Prostate gland (tissue), 2 donors: ENCODE data around the gene NTMT1. TPM values are rescaled to one million over a fixed set of nuclear protein-coding genes. Genes with fewer than 3 reads are reported as not detected.
"Not testable (repeated sequence)": the region's sequence is repeated elsewhere in the genome, so short reads cannot be mapped to it uniquely, and the experiment has no call there.

ENCODE experiments used
- DNase-seq: peaks from one replicate; pipeline ENCODE4 v3.0.0-alpha.2; 2019; ENCODE audit warnings: low spot score
- H3K27ac ChIP-seq, 2 donors: fragments of 200-600 bp; sonication (generic); 2 replicates each; pipeline ENCODE4 v1.5.1; 2017 to 2019
- H3K27me3 ChIP-seq: fragments of 200-600 bp; sonication (generic); replicated peaks from 2 replicates; pipeline ENCODE4 v1.5.1; 2019; ENCODE audit not compliant: insufficient read depth
- H3K36me3 ChIP-seq, 2 donors: fragments of 200-600 bp; sonication (generic); 1 replicate in 1 of 2; 2 replicates in 1 of 2; pipeline versions ENCODE4 v1.5.1 to v1.8.1; 2017 to 2019
- H3K4me1 ChIP-seq: fragments of 200-600 bp; sonication (generic); replicated peaks from 2 replicates; pipeline ENCODE4 v1.5.1; 2019
- H3K4me3 ChIP-seq, 2 donors: fragments of 200-600 bp; sonication (generic); 2 replicates each; pipeline ENCODE4 v1.5.1; 2017 to 2019
- H3K9me3 ChIP-seq: fragments of 200-600 bp; sonication (generic); 2 replicates; pipeline ENCODE4 v1.5.1; 2017
- CTCF ChIP-seq, 4 experiments: fragments of 200-600 bp in 2 of 4; fragments of 450-650 bp in 2 of 4; sonication (generic) in 2 of 4; IDR thresholded peaks; 1 replicate in 3 of 4; 2 replicates in 1 of 4; pipeline ENCODE4 v1.5.1; 2016 to 2019; ENCODE audit warnings: antibody characterized with exemption in 4 of 4, mild to moderate bottlenecking in 2 of 4, moderate library complexity in 2 of 4
- POLR2A ChIP-seq: fragments of 450-650 bp; IDR thresholded peaks from one replicate; pipeline ENCODE4 v1.6.1; 2016; ENCODE audit warnings: antibody characterized with exemption, mild to moderate bottlenecking
- POLR2AphosphoS5 ChIP-seq: sonication (generic); formaldehyde crosslinking; IDR thresholded peaks from one replicate; pipeline ENCODE4 v1.6.1; 2017; ENCODE audit warnings: antibody characterized with exemption
- WGBS: methylation state at CpG from one replicate; pipeline ENCODE4 v1.1.5; 2018; 5-methylcytosine and 5-hydroxymethylcytosine counted together
- intact Hi-C: fragments of 100-400 bp; cut with DNase I; formaldehyde crosslinking; loops from one replicate; pipeline ENCODE4 v1.14.2; 2022
- total RNA-seq, 2 donors: library from RNA; depleted of rRNA; stranded (reverse); fragments of >200 nt; gene quantifications; one replicate each; pipeline ENCODE4 v1.1.0, GENCODE V29; 2016

Gene NTMT1
- total RNA-seq, 2 donors from 2014 or later: 25.4 to 53.7 TPM

GRCh38 chr9:129656795-129657390 lies 30.9 kb downstream of the NTMT1 start:
- 78% methylated on average over 12 of the region's 12 CpGs for WGBS
- Histone ChIP-seq H3K27me3 (no peaks in the 10 kb centered on the region), H3K9me3 (no peaks in the 10 kb centered on the region), H3K4me1 (no peaks in the 10 kb centered on the region), H3K36me3 (no peaks in the 10 kb centered on the region), H3K4me3 (no peak overlapping the region), H3K27ac (no peak overlapping the region)
- TF ChIP-seq POLR2AphosphoS5 (peak; percentile 52), POLR2A (no peak)
- DNase-seq: peak; percentile 40
- intact Hi-C loops: no loop called here

GRCh38 chr9:129661029-129661428 lies 35.1 kb downstream of the NTMT1 start:
- H3K4me1 ChIP-seq: no peaks in the 10 kb centered on the region
- no peak overlapping the region for H3K4me3 ChIP-seq
- H3K27me3 ChIP-seq: no peaks in the 10 kb centered on the region
- no peak for DNase-seq
- intact Hi-C loops: no loop called here
- no peaks in the 10 kb centered on the region for H3K36me3 ChIP-seq
- no peak for TF ChIP-seq POLR2A
- no peak for TF ChIP-seq POLR2AphosphoS5
- no peak for TF ChIP-seq CTCF (IDR thresholded peaks at IDR 0.05)
- no peaks in the 10 kb centered on the region for H3K9me3 ChIP-seq
- no peak overlapping the region for H3K27ac ChIP-seq
- WGBS: 76% methylated on average over 2 of the region's 2 CpGs

- H3K4me3 ChIP-seq, H3K4me1 ChIP-seq, DNase-seq, H3K27me3 ChIP-seq, H3K9me3 ChIP-seq, intact Hi-C loops, H3K36me3 ChIP-seq, H3K27ac ChIP-seq: not testable (repeated sequence)
- WGBS: 83% methylated on average over 3 of the region's 3 CpGs
Observed at GRCh38 chr9:129662239-129662638, 36.3 kb downstream of the NTMT1 start.

GRCh38 chr9:129664746-129665388 lies 38.9 kb downstream of the NTMT1 start:
- TF ChIP-seq POLR2AphosphoS5 (no peak), POLR2A (no peak), CTCF (IDR thresholded peaks at IDR 0.05) (no peak)
- no peaks in the 10 kb centered on the region for H3K9me3 ChIP-seq

GRCh38 chr9:129665389-129665775 lies 39.4 kb downstream of the NTMT1 start, which contains the start of gene PRRX2:
PRRX2 (plus strand) TSS chr9:129665647; CDS start chr9:129665868, 221 bp downstream.
- Histone ChIP-seq H3K9me3 (no peaks in the 10 kb centered on the region), H3K4me3 (peak within 1 kb of the TSS; percentile 31 to 36), H3K27me3 (no peaks in the 10 kb centered on the region), H3K4me1 (no peaks in the 10 kb centered on the region), H3K27ac (peak within 1 kb of the TSS; percentile 49 to 55), H3K36me3 (no peaks in the 10 kb centered on the region)
- no peak for TF ChIP-seq POLR2A
- TF ChIP-seq POLR2AphosphoS5: no peak
- no peak for TF ChIP-seq CTCF (IDR thresholded peaks at IDR 0.05)
- intact Hi-C loops: no loop called here
- 1% methylated on average over 37 of the region's 37 CpGs for WGBS
- no peak for DNase-seq

More at GRCh38 chr9:129664746-129665388, 38.9 kb downstream of the NTMT1 start:
- intact Hi-C loops: no loop called here
- DNase-seq: no peak
- Histone ChIP-seq H3K27me3 (no peaks in the 10 kb centered on the region), H3K27ac (peak overlapping the region in 1 of 2 donors; percentile 35), H3K4me1 (no peaks in the 10 kb centered on the region), H3K4me3 (peak overlapping the region; percentile 31 to 36), H3K36me3 (no peaks in the 10 kb centered on the region)
- WGBS: 13% methylated on average over 36 of the region's 36 CpGs
